NK-92 treated with Interleukin-12 subunit alpha and Interleukin-12 subunit beta, amount 100 ng/mL, for 24 hours (cell line): ENCODE results near the gene EAPP.
"Not testable (repeated sequence)": the region's sequence is repeated elsewhere in the genome, so short reads cannot be mapped to it uniquely, and the experiment has no call there.

ENCODE experiments used
- DNase-seq: peaks from one replicate; lab custom pipeline; 2025; lab: John Stamatoyannopoulos, UW

Gene EAPP

GRCh38 chr14:34538096-34538495, 1.4 kb downstream of the EAPP start:
- not testable (repeated sequence) for DNase-seq

GRCh38 chr14:34537677-34538009, 1.9 kb downstream of the EAPP start:
- DNase-seq: no peak

GRCh38 chr14:34536951-34537676, 2.4 kb downstream of the EAPP start:
- DNase-seq: no peak

GRCh38 chr14:34527591-34527990, 11.9 kb downstream of the EAPP start:
- DNase-seq: no peak

- DNase-seq: not testable (repeated sequence)
These were observed 15.3 kb downstream of the EAPP start for GRCh38 chr14:34524216-34524615.

- no peak for DNase-seq
These were observed 17.0 kb downstream of the EAPP start for GRCh38 chr14:34522496-34522895.

- not testable (repeated sequence) for DNase-seq
These were observed 18.4 kb downstream of the EAPP start for GRCh38 chr14:34521071-34521470.

- not testable (repeated sequence) for DNase-seq
These were observed 19.1 kb downstream of the EAPP start for GRCh38 chr14:34520304-34520970.

- no peak for DNase-seq
These were observed 31.6 kb downstream of the EAPP start for GRCh38 chr14:34507884-34508283.

GRCh38 chr14:34507459-34507858, 32.0 kb downstream of the EAPP start:
- no peak for DNase-seq

GRCh38 chr14:34505124-34505491, 34.4 kb downstream of the EAPP start:
- DNase-seq: not testable (repeated sequence)

GRCh38 chr14:34504027-34504426, 35.5 kb downstream of the EAPP start:
- DNase-seq: not testable (repeated sequence)

GRCh38 chr14:34502545-34503225, 36.8 kb downstream of the EAPP start:
- no peak for DNase-seq

- no peak for DNase-seq
These were observed 37.5 kb downstream of the EAPP start for GRCh38 chr14:34502001-34502400.

GRCh38 chr14:34501004-34501580, 38.4 kb downstream of the EAPP start:
- no peak for DNase-seq

GRCh38 chr14:34498684-34499412, 40.7 kb downstream of the EAPP start:
- DNase-seq: no peak

GRCh38 chr14:34496679-34497513, 42.6 kb downstream of the EAPP start:
- DNase-seq: no peak

- no peak for DNase-seq
These were observed 43.4 kb downstream of the EAPP start for GRCh38 chr14:34496007-34496678.

- no peak for DNase-seq
These were observed 50.2 kb downstream of the EAPP start for GRCh38 chr14:34489324-34489723.

- no peak for DNase-seq
These were observed 51.0 kb downstream of the EAPP start for GRCh38 chr14:34488528-34488927.

- DNase-seq: no peak
These were observed 54.8 kb downstream of the EAPP start for GRCh38 chr14:34484726-34485125.
